ENCODE data around the gene ATG7.
"Not testable (repeated sequence)": the region's sequence is repeated elsewhere in the genome, so short reads cannot be mapped to it uniquely, and the experiment has no call there.

ATG7 gene

DNA sequence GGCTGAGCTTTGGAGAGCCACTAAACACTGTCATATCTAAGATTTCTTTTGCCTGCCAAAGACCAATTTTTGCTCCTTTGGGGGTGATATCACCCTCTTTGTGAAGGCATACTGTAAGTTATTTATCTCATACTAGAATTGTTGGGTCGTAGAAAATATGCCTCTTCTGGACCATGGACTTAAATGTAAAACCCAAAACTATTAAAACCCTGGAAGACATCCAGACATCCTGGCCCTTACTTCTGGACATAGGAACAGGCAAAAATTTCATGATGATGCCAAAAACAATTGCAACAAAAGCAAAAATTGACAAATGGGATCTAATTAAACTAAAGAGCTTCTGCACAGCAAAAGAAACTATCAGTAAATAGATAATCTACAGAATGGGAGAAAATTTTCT is 172.2 kb downstream of the ATG7 start:
- no peak overlapping the region for H3K18ac ChIP-seq (ENCODE audit: low read length)

DNA sequence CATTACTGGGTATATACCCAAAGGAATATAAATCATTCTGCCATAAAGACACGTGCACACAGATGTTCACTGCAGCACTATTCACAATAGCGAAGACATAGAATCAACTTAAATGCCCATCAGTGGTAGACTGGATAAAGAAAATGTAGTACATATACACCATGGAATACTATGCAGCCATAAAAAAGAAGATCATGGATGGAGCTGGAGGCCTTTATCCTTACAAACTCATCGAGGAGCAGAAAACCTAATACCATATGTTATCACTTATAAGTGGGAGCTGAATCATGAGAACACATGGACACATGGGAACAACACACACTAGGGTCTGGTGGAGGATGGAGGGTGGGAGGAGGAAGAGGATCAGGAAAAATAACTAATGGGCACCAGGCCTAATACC is 173.0 kb downstream of the ATG7 start:
- not testable (repeated sequence) for H3K36me3 ChIP-seq (replicated peaks in 1 of 2; ENCODE audit: control insufficient read depth in 2 of 2, insufficient read depth in 2 of 2, low read length in 2 of 2); H2BK12ac ChIP-seq (ENCODE audit: low read length); H4K8ac ChIP-seq (ENCODE audit: low read depth, low read length); DNase-seq (ENCODE audit: low spot score); H3K14ac ChIP-seq (ENCODE audit: low read length); H2AK5ac ChIP-seq (ENCODE audit: low read depth, low read length); H3K4me2 ChIP-seq (ENCODE audit: insufficient read depth, low read length, poor library complexity, severe bottlenecking); H3K79me1 ChIP-seq (ENCODE audit: low read depth, low read length); H2AFZ ChIP-seq (ENCODE audit: low read length); H3K27me3 ChIP-seq (ENCODE audit: control insufficient read depth in 3 of 3, insufficient read depth in 3 of 3, low read depth in 1 of 3, low read length in 3 of 3); H3K4ac ChIP-seq (ENCODE audit: low read length); H3K9ac ChIP-seq (ENCODE audit: low read depth, low read length, poor library complexity); H2BK15ac ChIP-seq (ENCODE audit: low read length); H3K9me3 ChIP-seq (replicated peaks in 1 of 2; ENCODE audit: control insufficient read depth in 2 of 2, insufficient read depth in 1 of 2, low read depth in 1 of 2, low read length in 2 of 2); H3K4me1 ChIP-seq (ENCODE audit: control insufficient read depth in 2 of 2, insufficient read depth in 1 of 2, low read depth in 1 of 2, low read length in 2 of 2); H3K23ac ChIP-seq (ENCODE audit: low read depth, low read length, poor library complexity); H2BK5ac ChIP-seq (ENCODE audit: low read length); H3K4me3 ChIP-seq (ENCODE audit: low read length in 2 of 2); H3K18ac ChIP-seq (ENCODE audit: low read length); H3K27ac ChIP-seq (replicated peaks; ENCODE audit: low read length); H4K91ac ChIP-seq (ENCODE audit: low read depth, low read length, poor library complexity); H2BK120ac ChIP-seq (ENCODE audit: low read depth, low read length)
- WGBS, 2 donors (ENCODE audit: extremely low coverage in 2 of 2, insufficient read length in 2 of 2, insufficient replicate concordance in 1 of 2) = no CpG with 5 or more reads among the region's 3 CpGs

More for the DNA sequence above, 172.2 kb downstream of the ATG7 start:
- H3K9ac ChIP-seq (ENCODE audit: low read depth, low read length, poor library complexity) = no peak overlapping the region
- no peak overlapping the region for H3K4me2 ChIP-seq (ENCODE audit: insufficient read depth, low read length, poor library complexity, severe bottlenecking)
- no peak overlapping the region for H3K4me3 ChIP-seq (ENCODE audit: low read length in 2 of 2)
- H2BK120ac ChIP-seq (ENCODE audit: low read depth, low read length) = no peak overlapping the region
- H4K8ac ChIP-seq (ENCODE audit: low read depth, low read length) = no peak overlapping the region
- H2BK15ac ChIP-seq (ENCODE audit: low read length) = no peak overlapping the region
- no peak overlapping the region for H4K91ac ChIP-seq (ENCODE audit: low read depth, low read length, poor library complexity)
- peaks cover 3 to 4% of the 10 kb centered on the region in 2 donors for H3K4me1 ChIP-seq (ENCODE audit: control insufficient read depth in 2 of 2, insufficient read depth in 1 of 2, low read depth in 1 of 2, low read length in 2 of 2)
- no peaks in the 10 kb centered on the region for H3K79me1 ChIP-seq (ENCODE audit: low read depth, low read length)
- no peak overlapping the region for H3K23ac ChIP-seq (ENCODE audit: low read depth, low read length, poor library complexity)
- H2BK12ac ChIP-seq (ENCODE audit: low read length) = no peak overlapping the region
- H3K9me3 ChIP-seq (replicated peaks in 1 of 2; ENCODE audit: control insufficient read depth in 2 of 2, insufficient read depth in 1 of 2, low read depth in 1 of 2, low read length in 2 of 2) = no peaks in the 10 kb centered on the region
- H3K27me3 ChIP-seq (ENCODE audit: control insufficient read depth in 3 of 3, insufficient read depth in 3 of 3, low read depth in 1 of 3, low read length in 3 of 3) = no peaks in the 10 kb centered on the region
- H2AFZ ChIP-seq (ENCODE audit: low read length) = no peak overlapping the region
- H3K36me3 ChIP-seq (replicated peaks in 1 of 2; ENCODE audit: control insufficient read depth in 2 of 2, insufficient read depth in 2 of 2, low read length in 2 of 2) = no peaks in the 10 kb centered on the region
- no peak for DNase-seq (ENCODE audit: low spot score)
- WGBS, 2 donors (ENCODE audit: extremely low coverage in 2 of 2, insufficient read length in 2 of 2, insufficient replicate concordance in 1 of 2) = no CpG with 5 or more reads among the region's 1 CpG
- H2BK5ac ChIP-seq (ENCODE audit: low read length) = no peak overlapping the region
- H2AK5ac ChIP-seq (ENCODE audit: low read depth, low read length) = no peak overlapping the region
- H3K4ac ChIP-seq (ENCODE audit: low read length) = no peak overlapping the region
- H3K27ac ChIP-seq (replicated peaks; ENCODE audit: low read length) = no peak overlapping the region
- no peak overlapping the region for H3K14ac ChIP-seq (ENCODE audit: low read length)

- Histone ChIP-seq H3K14ac (ENCODE audit: low read length) (no peak overlapping the region), H2AK5ac (ENCODE audit: low read depth, low read length) (no peak overlapping the region), H3K4me3 (ENCODE audit: low read length in 2 of 2) (no peak overlapping the region), H3K27ac (replicated peaks; ENCODE audit: low read length) (no peak overlapping the region), H4K91ac (ENCODE audit: low read depth, low read length, poor library complexity) (no peak overlapping the region), H3K36me3 (replicated peaks in 1 of 2; ENCODE audit: control insufficient read depth in 2 of 2, insufficient read depth in 2 of 2, low read length in 2 of 2) (no peaks in the 10 kb centered on the region), H4K8ac (ENCODE audit: low read depth, low read length) (no peak overlapping the region), H2BK120ac (ENCODE audit: low read depth, low read length) (no peak overlapping the region), H3K4ac (ENCODE audit: low read length) (no peak overlapping the region), H2AFZ (ENCODE audit: low read length) (no peak overlapping the region), H3K9me3 (replicated peaks in 1 of 2; ENCODE audit: control insufficient read depth in 2 of 2, insufficient read depth in 1 of 2, low read depth in 1 of 2, low read length in 2 of 2) (no peaks in the 10 kb centered on the region), H3K9ac (ENCODE audit: low read depth, low read length, poor library complexity) (no peak overlapping the region), H2BK15ac (ENCODE audit: low read length) (no peak overlapping the region), H3K27me3 (ENCODE audit: control insufficient read depth in 3 of 3, insufficient read depth in 3 of 3, low read depth in 1 of 3, low read length in 3 of 3) (no peaks in the 10 kb centered on the region), H2BK12ac (ENCODE audit: low read length) (no peak overlapping the region), H3K4me1 (ENCODE audit: control insufficient read depth in 2 of 2, insufficient read depth in 1 of 2, low read depth in 1 of 2, low read length in 2 of 2) (peaks cover 3 to 4% of the 10 kb centered on the region in 2 donors), H3K18ac (ENCODE audit: low read length) (no peak overlapping the region), H2BK5ac (ENCODE audit: low read length) (no peak overlapping the region), H3K23ac (ENCODE audit: low read depth, low read length, poor library complexity) (no peak overlapping the region), H3K4me2 (ENCODE audit: insufficient read depth, low read length, poor library complexity, severe bottlenecking) (no peak overlapping the region), H3K79me1 (ENCODE audit: low read depth, low read length) (no peaks in the 10 kb centered on the region)
- no CpG with 5 or more reads among the region's 2 CpGs for WGBS, 2 donors (ENCODE audit: extremely low coverage in 2 of 2, insufficient read length in 2 of 2, insufficient replicate concordance in 1 of 2)
- DNase-seq (ENCODE audit: low spot score) = no peak
Observed at GRCh38 chr3:11445883-11446282, 173.7 kb downstream of the ATG7 start.

DNA sequence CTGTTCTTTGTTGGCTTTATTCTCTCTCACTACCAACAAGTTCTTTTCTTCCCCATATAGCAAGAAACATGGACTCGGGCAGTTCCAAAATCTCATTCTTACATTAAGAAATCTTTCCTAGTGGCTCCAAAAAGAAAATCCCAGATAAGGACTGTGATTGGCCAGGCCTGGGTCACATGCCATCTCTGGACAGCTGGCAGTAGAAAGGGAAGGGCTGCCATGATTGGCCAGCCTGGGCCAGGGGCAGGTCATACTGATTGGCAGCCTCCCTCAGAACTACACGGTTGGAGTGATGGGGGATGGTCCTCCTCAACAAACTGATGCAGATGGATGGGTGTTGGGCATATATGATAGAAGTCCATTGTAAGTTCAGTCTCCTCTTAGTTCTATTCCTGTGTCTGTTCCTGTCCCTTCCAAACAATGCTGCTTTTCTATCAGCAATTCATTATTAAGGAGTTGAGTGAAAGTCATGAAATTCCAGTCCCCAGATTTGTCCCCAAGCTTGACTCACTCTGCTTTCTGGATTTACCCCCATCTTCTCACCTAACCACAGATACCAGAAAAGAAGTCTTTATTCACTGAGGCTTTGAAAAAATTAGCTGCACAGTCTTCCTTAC is 175.5 kb downstream of the ATG7 start:
- WGBS, 2 donors (ENCODE audit: extremely low coverage in 2 of 2, insufficient read length in 2 of 2, insufficient replicate concordance in 1 of 2) = no CpG with 5 or more reads among the region's 2 CpGs
- no peak overlapping the region for H3K9ac ChIP-seq (ENCODE audit: low read depth, low read length, poor library complexity)
- H3K27me3 ChIP-seq (ENCODE audit: control insufficient read depth in 3 of 3, insufficient read depth in 3 of 3, low read depth in 1 of 3, low read length in 3 of 3) = no peaks in the 10 kb centered on the region
- H3K79me1 ChIP-seq (ENCODE audit: low read depth, low read length) = no peaks in the 10 kb centered on the region
- no peak overlapping the region for H3K4me3 ChIP-seq (ENCODE audit: low read length in 2 of 2)
- H3K23ac ChIP-seq (ENCODE audit: low read depth, low read length, poor library complexity) = no peak overlapping the region
- no peak overlapping the region for H2AK5ac ChIP-seq (ENCODE audit: low read depth, low read length)
- no peak for DNase-seq (ENCODE audit: low spot score)
- H3K27ac ChIP-seq (replicated peaks; ENCODE audit: low read length) = no peak overlapping the region
- H2BK5ac ChIP-seq (ENCODE audit: low read length) = no peak overlapping the region
- H3K14ac ChIP-seq (ENCODE audit: low read length) = no peak overlapping the region
- no peak overlapping the region for H4K91ac ChIP-seq (ENCODE audit: low read depth, low read length, poor library complexity)
- no peak overlapping the region for H3K18ac ChIP-seq (ENCODE audit: low read length)
- H2BK120ac ChIP-seq (ENCODE audit: low read depth, low read length) = no peak overlapping the region
- no peak overlapping the region for H3K4me2 ChIP-seq (ENCODE audit: insufficient read depth, low read length, poor library complexity, severe bottlenecking)
- no peaks in the 10 kb centered on the region for H3K9me3 ChIP-seq (replicated peaks in 1 of 2; ENCODE audit: control insufficient read depth in 2 of 2, insufficient read depth in 1 of 2, low read depth in 1 of 2, low read length in 2 of 2)
- no peak overlapping the region for H2BK15ac ChIP-seq (ENCODE audit: low read length)
- no peak overlapping the region for H4K8ac ChIP-seq (ENCODE audit: low read depth, low read length)
- H3K4me1 ChIP-seq (ENCODE audit: control insufficient read depth in 2 of 2, insufficient read depth in 1 of 2, low read depth in 1 of 2, low read length in 2 of 2) = peaks cover 3 to 4% of the 10 kb centered on the region in 2 donors
- no peaks in the 10 kb centered on the region for H3K36me3 ChIP-seq (replicated peaks in 1 of 2; ENCODE audit: control insufficient read depth in 2 of 2, insufficient read depth in 2 of 2, low read length in 2 of 2)
- H3K4ac ChIP-seq (ENCODE audit: low read length) = no peak overlapping the region
- H2BK12ac ChIP-seq (ENCODE audit: low read length) = no peak overlapping the region
- no peak overlapping the region for H2AFZ ChIP-seq (ENCODE audit: low read length)
